Measurements from ENCODE around the gene CCT2. TPM values are rescaled to one million over a fixed set of nuclear protein-coding genes. Genes with fewer than 3 reads are reported as not detected.

Gene CCT2
- total RNA-seq, 1 experiment from 2014 or later, result 398 TPM

GRCh38 chr12:69555461-69555860 is 29.8 kb upstream of the CCT2 start:
- Histone ChIP-seq H4K20me1 (ENCODE audit: insufficient read depth) (no peaks in the 10 kb centered on the region), H3K9ac (ENCODE audit: low read length) (no peak overlapping the region), H3K9me2 (ENCODE audit: insufficient read depth) (no peaks in the 10 kb centered on the region), H3K36me3 (ENCODE audit: control insufficient read depth in 1 of 2, insufficient read depth in 2 of 2, low read length in 2 of 2) (no peaks in the 10 kb centered on the region), H3K4me1 (ENCODE audit: control insufficient read depth in 1 of 2, insufficient read depth in 2 of 2, low read length in 2 of 2) (peaks cover 15 to 26% of the 10 kb centered on the region in 2 experiments), H3K4me3 (replicated peaks in 1 of 2; ENCODE audit: low read depth in 1 of 2, low read length in 2 of 2) (no peak overlapping the region), H2AFZ (ENCODE audit: low read depth, low read length, poor library complexity, severe bottlenecking) (no peak overlapping the region), H3K27me3 (ENCODE audit: insufficient read depth, low read length) (no peaks in the 10 kb centered on the region), H3K79me2 (ENCODE audit: insufficient read depth, low read length) (peaks cover 39% of the 10 kb centered on the region), H3K27ac (ENCODE audit: low read depth, low read length) (peak overlapping the region; percentile 15; the same call in 1 of the 2 replicates), H3K4me2 (ENCODE audit: low read length) (peak overlapping the region; percentile 28), H3K9me3 (ENCODE audit: control insufficient read depth in 1 of 2, insufficient read depth in 1 of 2, low read depth in 1 of 2, low read length in 2 of 2) (no peaks in the 10 kb centered on the region)
- BruUV-seq (replicated peaks), result no TSS peak
- ChIA-PET RAD21 (ENCODE audit: low non-redundant PET in 1 of 2, low total read pairs in 2 of 2, uncharacterized antibody in 2 of 2, unreplicated experiment in 2 of 2) (no interaction called here), CTCF (interaction anchor here (2.4 kb wide), 1 partner anchor 15 kb away, joined by 12 read pairs; no protein-coding TSS in a partner anchor), POLR2A (no interaction called here)
- DNase-seq (ENCODE audit: low read depth, low spot score) (no peak), ATAC-seq (peak; percentile 77; the same call in 1 of the 2 replicates)
- TF ChIP-seq ZBTB33 (IDR thresholded peaks at IDR 0.05; ENCODE audit: extremely low read depth, insufficient replicate concordance, low read length) (no peak), JUND (IDR thresholded peaks at IDR 0.05) (no peak), EZH2phosphoT487 (IDR thresholded peaks at IDR 0.05; ENCODE audit: borderline replicate concordance) (no peak), CBX3 (IDR thresholded peaks at IDR 0.05; ENCODE audit: low read depth) (no peak), RAD21 (IDR thresholded peaks at IDR 0.05; ENCODE audit: low read depth) (no peak), EZH2 (IDR thresholded peaks at IDR 0.05) (no peak), MAX (IDR thresholded peaks at IDR 0.05) (no peak), SIN3A (IDR thresholded peaks at IDR 0.05; ENCODE audit: low read depth) (no peak), SRF (IDR thresholded peaks at IDR 0.05; ENCODE audit: low read depth) (no peak), REST (IDR thresholded peaks at IDR 0.05; ENCODE audit: low read depth) (no peak), CEBPB (IDR thresholded peaks at IDR 0.05; ENCODE audit: low read depth) (no peak), SP1 (IDR thresholded peaks at IDR 0.05; ENCODE audit: low read depth) (no peak), YY1 (IDR thresholded peaks at IDR 0.05; ENCODE audit: extremely low read depth, insufficient replicate concordance, low read depth, low read length) (no peak), ATF3 (IDR thresholded peaks at IDR 0.05) (no peak), POLR2AphosphoS5 (IDR thresholded peaks at IDR 0.05; ENCODE audit: low read depth, low read length) (no peak), POLR2A (IDR thresholded peaks at IDR 0.05; ENCODE audit: borderline replicate concordance, extremely low read depth, insufficient read depth, insufficient read length) (no peak), EGR1 (IDR thresholded peaks at IDR 0.05; ENCODE audit: low read depth) (no peak), TCF7L2 (IDR thresholded peaks at IDR 0.05; ENCODE audit: borderline replicate concordance, extremely low read depth, insufficient read depth, insufficient read length) (no peak)
- intact Hi-C loops (cut with micrococcal nuclease), result no loop called here
